Head of caudate nucleus (tissue), 42 donors: Measurements from ENCODE around the gene FOXA3.
A peak's percentile ranks its signal among the peaks of the same experiment; 100 is the strongest.

Source experiments
- DNase-seq, 42 donors: peaks; one replicate each; pipeline versions ENCODE4 v3.0.0 to v3.0.0-alpha.2; 2020 to 2021; ENCODE audit warnings: mixed read lengths in 7 of 42
- intact Hi-C: fragments of 100-400 bp; cut with DNase I; formaldehyde crosslinking; loops from one replicate; pipeline ENCODE4 v1.15.0; 2022

The FOXA3 gene

DNA sequence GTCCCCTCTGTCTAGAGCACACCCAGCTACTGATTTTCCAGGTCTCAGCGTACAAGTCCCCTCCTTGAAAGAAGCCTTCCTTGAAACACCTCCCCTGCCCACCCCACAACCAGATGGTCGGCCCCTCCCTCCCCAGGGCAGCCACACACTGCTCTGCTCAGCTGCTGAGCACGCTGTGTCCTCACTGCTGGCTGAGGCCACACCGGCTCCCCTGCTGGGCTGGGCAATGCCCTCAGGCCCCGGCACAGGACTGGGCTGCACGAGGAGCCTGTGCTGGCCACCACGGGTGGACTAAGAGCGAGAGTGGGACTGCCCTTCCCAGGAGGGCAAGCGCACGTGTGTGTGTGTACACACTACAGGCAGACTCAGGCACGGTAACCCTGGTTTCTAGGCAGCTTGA is 37.2 kb upstream of the FOXA3 start:
- intact Hi-C loops = no loop called here
- no peak for DNase-seq

- no peak for DNase-seq
- intact Hi-C loops = no loop called here
These were observed 36.5 kb upstream of the FOXA3 start for GRCh38 chr19:45827459-45828093.

DNA sequence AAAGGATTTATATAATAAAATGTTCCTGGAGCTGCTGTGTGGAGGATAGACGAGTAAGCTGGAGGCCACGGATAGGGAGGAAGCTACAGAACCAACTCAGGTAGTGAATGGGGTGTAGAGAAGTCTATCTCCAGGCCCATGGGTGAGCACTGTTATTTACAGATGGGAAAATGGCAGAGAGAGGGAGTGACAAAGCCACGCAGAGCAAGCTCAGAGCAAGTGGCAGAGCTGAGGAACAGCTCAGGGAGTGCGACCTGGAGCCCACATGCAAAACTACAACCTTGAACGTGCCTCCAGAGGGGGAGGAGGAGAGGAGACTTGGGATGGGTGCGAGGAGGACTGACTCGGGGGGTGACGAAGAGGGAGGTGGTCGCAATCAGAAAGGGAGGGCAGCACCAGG is 35.6 kb upstream of the FOXA3 start:
- DNase-seq = no peak
- intact Hi-C loops = no loop called here

DNA sequence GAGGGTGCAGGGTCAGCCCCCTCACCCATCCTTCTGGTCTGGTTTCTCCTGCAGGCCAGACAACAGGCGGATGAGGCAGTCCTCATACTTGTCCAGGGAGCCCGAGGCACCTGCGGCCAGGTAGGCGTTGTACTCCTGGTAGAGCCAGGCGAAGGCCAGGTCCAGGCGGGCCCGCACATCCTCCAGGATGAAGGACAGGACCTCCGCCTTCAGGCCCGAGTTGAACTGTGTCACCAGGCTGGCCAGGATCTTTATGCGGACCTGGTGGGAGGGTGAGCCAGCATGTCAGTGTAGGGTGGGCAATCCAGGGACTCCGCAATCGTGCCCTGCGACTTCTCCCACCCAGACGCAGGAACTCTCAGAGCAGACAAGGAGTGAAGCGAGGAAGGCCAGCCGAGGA is 35.2 kb upstream of the FOXA3 start:
- DNase-seq = no peak
- intact Hi-C loops = no loop called here

DNA sequence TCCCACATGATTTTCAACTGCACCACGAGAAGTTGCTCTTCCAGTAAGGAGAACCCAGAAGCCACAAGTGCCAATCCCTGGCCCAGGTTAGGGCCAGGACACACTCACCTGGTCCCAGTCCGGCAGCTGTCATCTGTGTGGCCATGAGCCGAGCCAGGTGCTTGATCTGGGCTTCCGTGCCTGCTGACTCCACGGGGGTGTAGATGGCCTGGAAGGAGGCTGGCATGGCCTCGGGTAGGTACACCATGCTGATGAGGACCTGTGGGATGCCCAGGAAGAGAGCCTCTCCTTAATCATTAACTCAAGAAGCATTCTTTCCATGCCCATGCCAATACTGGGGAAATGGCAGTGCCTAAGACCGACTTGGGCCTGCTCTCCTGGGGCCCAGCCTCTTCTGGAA is 29.2 kb upstream of the FOXA3 start:
- intact Hi-C loops = no loop called here
- DNase-seq = no peak

DNA sequence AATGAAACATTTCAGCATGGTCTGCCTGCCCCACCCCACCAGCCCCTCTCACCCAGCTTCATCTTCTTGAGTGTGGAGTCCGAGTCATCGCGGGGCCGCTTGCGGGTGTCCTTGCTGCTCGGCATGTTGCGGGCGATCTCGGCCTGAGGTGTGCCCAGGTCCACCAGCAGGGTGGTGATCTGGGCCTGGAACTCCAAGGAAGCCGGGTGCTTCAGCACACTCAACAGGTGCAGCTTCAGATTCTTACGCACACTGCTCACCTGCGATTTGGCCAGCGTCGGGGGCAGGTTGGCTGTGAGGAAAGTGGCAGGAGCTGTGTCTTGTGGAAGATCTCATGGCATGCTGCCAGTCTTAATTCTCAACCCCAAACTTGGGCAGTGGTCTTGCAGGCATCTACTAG is 21.9 kb upstream of the FOXA3 start:
- intact Hi-C loops = no loop called here
- DNase-seq = no peak

- intact Hi-C loops = no loop called here
- DNase-seq = no peak
These were observed 16.5 kb upstream of the FOXA3 start for GRCh38 chr19:45847663-45848062.

DNA sequence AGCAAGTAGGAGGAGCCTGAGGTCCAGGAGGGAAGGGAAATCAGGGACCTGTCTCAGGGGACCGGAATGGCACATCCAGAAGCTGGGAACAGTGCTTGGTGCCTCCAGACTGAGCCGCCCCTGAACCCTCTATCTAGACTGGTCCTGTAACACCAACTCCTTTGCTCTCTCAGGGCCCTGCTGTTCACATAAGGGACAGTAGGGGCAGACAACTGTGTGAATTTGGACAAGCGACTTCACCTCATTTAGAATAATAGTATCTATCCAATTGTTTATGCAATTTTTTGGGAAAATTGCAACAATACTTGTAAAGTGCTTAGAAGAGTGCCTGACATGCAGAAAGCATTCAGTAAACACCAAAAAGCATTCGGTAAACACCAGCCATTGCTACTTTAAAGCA is 15.2 kb upstream of the FOXA3 start:
- intact Hi-C loops = no loop called here
- no peak for DNase-seq

DNA sequence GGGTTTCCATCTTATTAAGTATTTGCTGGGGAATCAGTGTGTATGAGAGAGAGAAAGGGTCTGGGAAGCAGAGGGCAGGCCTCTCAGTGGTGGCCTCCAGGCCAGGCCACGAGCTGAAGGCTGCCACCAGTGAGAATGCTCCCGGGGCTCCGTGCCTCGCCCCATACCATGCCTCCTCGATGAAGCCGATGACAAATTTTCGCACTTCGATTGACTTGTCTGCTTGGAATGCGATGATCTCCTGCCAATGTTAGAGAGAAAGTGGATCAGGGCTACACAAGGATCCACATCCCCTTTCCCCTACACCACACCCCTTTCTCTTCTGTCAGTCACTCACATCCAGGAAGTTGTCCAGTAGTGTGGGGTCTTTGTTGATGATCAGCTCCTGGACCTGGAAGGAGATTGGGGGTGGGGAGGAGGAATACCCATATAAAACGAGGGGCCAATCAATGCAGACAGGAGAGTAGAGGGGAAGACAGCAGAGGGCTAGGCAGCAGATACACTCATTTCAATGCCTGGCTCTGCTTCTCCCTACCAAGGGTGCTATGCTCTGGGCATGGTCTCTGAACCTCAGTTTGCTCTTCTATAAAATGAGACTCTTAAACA is 11.9 kb upstream of the FOXA3 start:
- DNase-seq = no peak
- intact Hi-C loops = no loop called here

DNA sequence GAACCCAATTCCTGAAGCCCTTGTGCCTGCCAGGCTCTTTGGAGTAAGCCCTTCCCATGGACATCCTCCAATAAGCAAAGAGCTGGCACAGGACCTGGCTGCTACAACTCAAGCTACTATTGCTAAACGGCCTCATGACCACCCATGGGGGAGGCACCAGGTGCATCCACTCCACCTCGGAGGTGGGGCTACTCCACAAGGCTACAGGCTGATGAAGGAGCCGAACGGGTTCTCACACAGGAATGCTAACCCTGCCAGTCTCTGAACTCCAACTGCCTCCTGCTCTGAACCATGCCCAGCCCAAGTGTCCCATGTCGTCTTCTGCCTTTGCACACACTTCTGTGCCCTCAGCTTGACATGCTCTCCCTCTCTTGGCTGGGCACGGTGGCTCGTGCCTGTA is 11.1 kb upstream of the FOXA3 start:
- intact Hi-C loops = no loop called here
- no peak for DNase-seq

GRCh38 chr19:45854167-45854778 is 9.9 kb upstream of the FOXA3 start:
- intact Hi-C loops = no loop called here

GRCh38 chr19:45860359-45861259 is 3.5 kb upstream of the FOXA3 start:
- intact Hi-C loops = no loop called here
- DNase-seq = no peak

More at GRCh38 chr19:45854167-45854778, 9.9 kb upstream of the FOXA3 start:
- no peak for DNase-seq

GRCh38 chr19:45862271-45862563 is 1.9 kb upstream of the FOXA3 start:
- DNase-seq = no peak
- intact Hi-C loops = loop anchor here (2.0 kb wide), 1 partner anchor 25 kb away; the partner anchor contains the start of gene IRF2BP1

GRCh38 chr19:45862564-45863334 is 1.4 kb upstream of the FOXA3 start, which contains the start of gene SYMPK:
SYMPK (minus strand) TSS chr19:45863147; CDS start chr19:45854495, 8,652 bp downstream.
- intact Hi-C loops = loop anchor here (2.0 kb wide), 1 partner anchor 24 kb away; the partner anchor contains the start of gene IRF2BP1
- DNase-seq = peak; percentile 98 to 100 (median 99)

GRCh38 chr19:45863335-45863839 is 739 bp upstream of the FOXA3 start:
- intact Hi-C loops = loop anchor here (2.0 kb wide), 1 partner anchor 23 kb away; the partner anchor contains the start of gene IRF2BP1
- DNase-seq = no peak

GRCh38 chr19:45864629-45865082 is 530 bp downstream of the FOXA3 start:
- no peak for DNase-seq
- intact Hi-C loops = no loop called here

GRCh38 chr19:45865269-45865948 is 1.3 kb downstream of the FOXA3 start:
- DNase-seq = no peak
- intact Hi-C loops = no loop called here
